UCSD-AML1 (cell line): Measurements from ENCODE around the gene CDCA3.
"Not testable (repeated sequence)": the region's sequence is repeated elsewhere in the genome, so short reads cannot be mapped to it uniquely, and the experiment has no call there.

Source experiments
- DNase-seq: peaks from one replicate; lab custom pipeline; 2025; ENCODE audit not compliant: unreplicated experiment; lab: John Stamatoyannopoulos, UW

The CDCA3 gene

DNA sequence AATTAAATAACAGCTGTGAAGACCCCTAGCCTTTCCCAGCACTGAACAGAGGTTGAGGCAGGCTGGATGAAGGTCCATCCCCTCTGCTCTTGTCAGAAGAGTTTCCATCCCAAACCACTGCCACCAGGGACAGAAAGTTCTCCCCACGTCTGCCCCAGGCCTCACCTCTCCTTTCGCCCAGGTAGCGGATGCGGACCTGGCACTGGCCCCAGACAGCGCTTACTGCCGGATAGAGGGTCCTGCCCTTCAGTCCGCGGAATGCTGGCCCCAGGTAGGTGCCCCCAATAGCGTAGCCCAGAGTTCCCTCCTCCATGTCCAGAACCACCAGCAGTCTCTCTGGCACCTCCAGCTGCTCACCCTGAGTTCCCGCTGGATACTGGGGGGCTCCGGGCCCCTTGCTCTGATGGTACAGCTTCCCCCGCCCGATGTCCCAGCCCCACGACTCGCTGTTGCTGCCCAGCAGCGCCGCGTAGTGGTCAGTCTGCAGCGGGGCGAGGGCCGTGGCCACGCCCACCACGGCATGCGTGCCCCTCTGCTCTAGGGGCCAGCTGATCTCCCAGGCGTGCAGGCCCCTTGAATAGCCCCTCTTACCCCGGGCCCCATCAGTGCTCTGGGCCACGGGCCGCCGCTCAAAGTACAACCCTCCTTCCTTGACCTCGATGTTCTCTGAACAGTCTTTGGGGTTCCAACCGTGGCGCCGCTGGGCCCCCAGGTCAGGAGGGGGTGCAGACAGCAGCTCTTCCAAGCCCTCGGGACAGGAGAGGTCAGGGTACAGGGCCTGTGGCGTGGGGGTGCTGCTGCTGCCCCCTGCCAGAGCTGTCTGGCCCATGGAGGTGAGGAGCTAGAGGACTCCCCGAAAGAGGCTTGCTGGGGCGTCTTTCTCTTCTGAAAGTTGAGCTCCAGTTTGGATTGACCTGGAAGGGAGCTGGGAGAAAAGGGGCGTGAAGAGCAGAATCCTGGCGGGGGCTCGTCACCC is 21.3 kb upstream of the CDCA3 start:
- DNase-seq: peak; percentile 84

DNA sequence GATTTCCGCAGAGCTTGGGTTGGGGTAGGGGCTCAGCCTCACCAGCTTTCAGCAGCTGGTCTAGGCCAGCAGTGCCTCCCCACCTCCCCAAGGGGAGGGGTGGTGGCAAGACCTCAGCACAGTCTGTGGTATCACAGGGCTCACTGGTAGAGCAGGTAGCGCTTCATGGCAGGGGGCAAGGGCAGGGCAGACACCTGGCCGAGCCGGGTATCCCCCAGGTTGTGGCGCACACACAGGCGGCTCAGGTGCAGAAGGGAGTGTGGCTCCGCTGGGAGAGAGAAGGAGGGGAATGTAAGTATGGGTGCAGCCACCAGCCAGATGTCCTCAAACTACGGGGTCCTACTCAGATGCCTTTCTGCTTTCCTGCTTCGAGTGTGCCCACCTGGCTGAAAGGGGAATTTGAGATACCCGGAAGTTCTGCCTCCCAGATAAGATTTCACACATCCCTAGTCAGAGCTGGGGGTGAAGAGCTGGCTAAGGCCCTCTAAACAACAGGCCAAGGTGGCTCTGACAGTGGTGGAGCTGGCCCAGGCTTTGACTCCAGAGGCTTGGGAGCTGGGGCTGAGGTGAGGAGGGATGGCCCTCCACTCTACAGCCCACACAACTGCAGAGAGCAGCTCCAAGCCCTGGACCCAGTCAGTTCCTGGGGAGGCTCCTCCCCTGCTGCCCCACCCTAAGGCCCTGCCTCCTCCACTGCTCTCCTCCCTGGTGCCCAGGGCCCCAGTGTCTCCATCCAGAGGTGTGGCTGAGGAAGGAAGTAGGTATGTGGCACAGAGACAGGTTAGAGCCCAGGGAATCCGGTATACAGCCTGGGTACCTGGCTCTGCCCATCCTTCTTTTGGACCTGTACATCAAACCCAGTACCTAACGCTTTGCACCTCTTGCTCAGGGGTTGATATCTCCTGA is 20.2 kb upstream of the CDCA3 start:
- DNase-seq: peak; percentile 36

DNA sequence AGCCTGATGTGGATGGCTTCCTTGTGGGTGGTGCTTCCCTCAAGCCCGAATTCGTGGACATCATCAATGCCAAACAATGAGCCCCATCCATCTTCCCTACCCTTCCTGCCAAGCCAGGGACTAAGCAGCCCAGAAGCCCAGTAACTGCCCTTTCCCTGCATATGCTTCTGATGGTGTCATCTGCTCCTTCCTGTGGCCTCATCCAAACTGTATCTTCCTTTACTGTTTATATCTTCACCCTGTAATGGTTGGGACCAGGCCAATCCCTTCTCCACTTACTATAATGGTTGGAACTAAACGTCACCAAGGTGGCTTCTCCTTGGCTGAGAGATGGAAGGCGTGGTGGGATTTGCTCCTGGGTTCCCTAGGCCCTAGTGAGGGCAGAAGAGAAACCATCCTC is 19.2 kb upstream of the CDCA3 start:
- DNase-seq: not testable (repeated sequence)

DNA sequence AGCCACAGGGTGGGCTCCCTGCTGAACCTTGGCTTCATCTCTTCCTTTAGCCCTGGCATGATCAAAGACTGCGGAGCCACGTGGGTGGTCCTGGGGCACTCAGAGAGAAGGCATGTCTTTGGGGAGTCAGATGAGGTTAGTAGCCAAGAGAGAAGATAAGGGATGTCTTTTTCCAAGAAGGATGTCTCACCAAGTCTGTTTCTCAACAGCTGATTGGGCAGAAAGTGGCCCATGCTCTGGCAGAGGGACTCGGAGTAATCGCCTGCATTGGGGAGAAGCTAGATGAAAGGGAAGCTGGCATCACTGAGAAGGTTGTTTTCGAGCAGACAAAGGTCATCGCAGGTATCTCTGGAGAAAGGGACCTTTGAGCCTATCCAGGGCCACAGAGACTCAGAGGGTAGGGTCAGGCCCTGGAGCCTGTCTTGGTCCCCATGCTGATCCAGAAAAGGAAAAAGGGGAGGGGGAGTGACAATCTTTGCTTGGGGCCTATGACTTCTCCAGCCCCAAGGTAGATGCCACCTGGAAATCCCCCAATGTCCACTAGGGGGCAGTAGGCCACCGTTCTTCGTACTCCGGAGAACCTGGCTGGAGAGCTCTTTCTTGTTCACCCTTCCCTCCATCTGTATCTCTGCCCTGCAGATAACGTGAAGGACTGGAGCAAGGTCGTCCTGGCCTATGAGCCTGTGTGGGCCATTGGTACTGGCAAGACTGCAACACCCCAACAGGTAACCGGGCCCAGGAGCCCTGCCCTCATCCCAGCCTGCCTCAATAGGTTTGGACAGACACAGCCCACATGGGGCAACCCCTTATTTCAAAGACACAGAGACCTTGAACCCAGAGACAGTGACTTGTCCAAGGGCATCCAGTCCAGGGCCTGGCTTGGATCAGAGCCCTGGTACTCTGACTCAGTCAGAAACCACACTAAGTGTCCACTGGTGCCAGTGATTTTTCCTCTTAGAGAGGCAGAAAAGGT is 18.2 kb upstream of the CDCA3 start:
- peak; percentile 75 for DNase-seq

DNA sequence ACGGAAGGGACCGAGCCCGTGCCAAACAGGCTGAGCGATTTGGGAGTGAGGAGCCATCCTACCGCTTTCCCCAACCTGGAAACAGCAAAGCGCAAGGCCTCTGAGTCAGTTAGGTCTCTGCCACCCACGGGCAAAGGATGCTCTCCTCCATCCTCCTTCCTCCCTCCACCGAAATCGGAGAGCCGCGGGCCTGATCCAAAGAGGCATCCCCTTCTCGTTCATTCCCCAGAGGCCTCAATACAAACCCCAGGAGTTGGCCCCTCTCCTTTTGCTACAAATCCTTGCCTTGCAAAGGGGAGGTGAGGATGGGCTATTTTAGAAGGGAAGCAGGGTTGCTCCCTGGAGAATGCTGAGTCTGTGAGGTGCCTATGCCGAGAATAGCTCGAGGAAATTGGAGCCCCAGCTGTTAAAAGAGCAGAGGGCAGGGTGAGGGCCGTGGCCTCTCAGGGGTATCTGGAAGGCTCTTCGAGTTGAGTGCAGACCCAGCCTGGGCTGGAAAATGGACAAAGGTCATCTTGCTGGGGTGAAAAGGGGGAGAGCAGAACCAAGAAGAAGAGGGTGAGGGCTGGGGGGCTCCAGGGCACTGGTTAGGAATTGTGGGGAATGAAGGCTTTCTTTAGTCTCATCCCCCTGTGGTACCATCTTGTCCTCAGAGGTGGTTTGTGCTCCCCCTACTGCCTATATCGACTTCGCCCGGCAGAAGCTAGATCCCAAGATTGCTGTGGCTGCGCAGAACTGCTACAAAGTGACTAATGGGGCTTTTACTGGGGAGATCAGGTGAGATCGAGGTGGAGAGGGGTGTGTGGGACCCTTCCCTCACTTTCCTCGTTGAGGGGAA is 17.3 kb upstream of the CDCA3 start:
- peak; percentile 35 for DNase-seq

DNA sequence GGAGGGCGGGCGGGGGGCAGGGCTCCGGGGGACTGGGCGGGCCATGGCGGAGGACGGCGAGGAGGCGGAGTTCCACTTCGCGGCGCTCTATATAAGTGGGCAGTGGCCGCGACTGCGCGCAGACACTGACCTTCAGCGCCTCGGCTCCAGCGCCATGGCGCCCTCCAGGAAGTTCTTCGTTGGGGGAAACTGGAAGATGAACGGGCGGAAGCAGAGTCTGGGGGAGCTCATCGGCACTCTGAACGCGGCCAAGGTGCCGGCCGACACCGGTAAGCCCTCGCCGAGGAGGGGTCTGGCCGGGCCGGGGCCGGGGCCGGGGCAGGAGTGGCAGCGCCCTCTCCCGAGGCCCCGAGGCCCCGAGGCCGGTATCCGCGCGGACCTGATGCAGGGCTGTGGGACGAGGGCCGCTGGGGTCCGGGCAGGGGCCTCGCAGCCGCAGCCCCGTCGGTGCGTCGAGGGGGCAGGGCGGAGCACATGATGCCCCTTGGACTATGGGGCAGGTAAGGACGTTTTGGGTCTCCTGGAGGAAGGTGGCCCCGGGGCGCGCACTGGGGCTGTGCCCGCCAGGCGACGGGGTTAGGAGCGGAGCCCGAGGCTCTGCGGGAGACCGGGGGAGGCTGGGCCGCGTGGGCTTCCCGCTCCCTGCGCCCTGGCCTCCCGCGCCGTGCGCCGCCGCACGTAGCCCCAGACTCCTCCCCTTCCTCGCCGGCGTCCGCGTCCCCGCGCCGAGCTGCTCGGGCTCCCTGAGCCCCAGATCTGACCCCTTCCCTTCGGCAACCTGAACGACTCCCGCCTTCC is 16.5 kb upstream of the CDCA3 start, which contains the start of gene TPI1:
Gene TPI1 (plus strand): TSS at position 119 of the 798 bp plus-strand sequence. CDS start 36 bp downstream, at position 155.
- DNase-seq: peak; percentile 85

DNA sequence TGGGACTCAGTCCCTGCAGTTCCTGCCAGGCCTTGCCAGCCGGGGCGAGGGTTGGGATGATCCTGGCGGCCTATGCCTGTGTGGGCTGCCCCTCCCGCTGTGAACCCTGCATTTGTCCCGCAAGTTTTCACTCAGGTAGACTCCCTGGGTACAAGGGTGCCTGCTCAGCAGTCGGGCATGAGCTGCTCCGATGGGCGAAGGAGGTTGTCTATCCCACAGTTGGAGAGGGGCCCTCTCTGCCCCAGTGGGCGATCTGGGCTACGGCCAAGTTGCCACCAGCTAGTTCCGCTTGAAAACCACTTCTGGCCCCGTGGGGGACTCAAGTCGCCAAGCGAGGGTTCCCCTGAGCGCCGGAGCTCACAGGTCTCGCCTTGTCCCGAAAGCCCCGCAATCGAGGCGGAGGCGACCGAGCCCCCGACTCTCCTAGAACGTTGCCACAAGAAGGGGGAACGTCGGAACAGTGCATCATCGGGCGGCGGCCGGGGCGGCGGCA is 15.9 kb upstream of the CDCA3 start:
- no peak for DNase-seq

DNA sequence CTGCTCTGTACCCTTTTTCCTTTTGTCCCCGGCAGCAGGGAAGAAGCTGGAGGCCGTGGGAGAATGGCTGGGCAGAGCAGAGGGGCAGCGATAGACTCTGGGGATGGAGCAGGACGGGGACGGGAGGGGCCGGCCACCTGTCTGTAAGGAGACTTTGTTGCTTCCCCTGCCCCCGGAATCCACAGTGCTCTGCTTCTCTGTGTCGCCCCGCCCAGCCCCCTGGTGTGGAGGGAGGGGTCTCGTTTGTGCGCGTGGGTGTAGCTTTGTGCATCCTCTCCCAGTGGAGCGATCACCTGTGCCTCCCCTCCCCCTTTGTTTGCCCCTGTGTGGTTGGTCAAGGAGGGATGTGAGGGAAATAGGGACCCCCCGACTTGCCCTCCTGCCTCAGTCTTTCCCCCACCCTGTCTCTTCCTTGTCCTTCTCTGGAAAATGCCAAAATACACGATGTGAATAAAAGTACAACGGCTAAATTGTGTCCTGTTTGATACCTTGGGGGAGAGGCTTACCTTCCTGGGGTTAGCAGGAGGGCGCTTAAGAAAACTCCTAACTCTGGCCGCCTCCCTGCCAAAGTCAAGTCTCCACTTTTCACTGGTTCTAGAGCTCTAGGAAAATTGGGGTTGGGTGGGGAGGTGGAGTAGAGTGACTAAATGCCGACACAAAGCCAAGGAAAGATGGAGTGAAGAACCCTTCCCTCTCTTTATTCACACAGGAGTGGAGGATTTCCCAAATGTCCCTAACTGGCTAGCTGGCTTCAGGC is 15.3 kb upstream of the CDCA3 start:
- DNase-seq: no peak

DNA sequence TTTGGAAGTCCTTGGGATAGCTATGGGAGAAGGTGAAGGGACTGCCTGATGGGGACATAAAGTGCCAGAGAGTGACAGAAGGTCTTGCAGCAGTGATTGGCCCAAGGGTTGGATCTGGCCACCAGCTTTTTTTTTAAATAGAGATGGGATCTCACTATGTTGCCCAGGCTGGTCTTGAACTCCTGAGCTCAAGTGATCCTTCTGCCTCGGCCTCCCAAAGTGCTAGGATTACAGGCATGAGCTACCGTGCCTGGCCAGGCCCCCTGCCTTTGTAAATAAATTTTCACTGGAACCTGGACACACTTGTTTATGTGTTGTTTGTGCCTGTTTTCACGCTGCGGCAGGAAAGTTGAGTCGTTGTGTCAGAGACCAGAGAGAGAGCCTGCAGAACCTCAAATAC is 14.2 kb upstream of the CDCA3 start:
- DNase-seq: not testable (repeated sequence)

DNA sequence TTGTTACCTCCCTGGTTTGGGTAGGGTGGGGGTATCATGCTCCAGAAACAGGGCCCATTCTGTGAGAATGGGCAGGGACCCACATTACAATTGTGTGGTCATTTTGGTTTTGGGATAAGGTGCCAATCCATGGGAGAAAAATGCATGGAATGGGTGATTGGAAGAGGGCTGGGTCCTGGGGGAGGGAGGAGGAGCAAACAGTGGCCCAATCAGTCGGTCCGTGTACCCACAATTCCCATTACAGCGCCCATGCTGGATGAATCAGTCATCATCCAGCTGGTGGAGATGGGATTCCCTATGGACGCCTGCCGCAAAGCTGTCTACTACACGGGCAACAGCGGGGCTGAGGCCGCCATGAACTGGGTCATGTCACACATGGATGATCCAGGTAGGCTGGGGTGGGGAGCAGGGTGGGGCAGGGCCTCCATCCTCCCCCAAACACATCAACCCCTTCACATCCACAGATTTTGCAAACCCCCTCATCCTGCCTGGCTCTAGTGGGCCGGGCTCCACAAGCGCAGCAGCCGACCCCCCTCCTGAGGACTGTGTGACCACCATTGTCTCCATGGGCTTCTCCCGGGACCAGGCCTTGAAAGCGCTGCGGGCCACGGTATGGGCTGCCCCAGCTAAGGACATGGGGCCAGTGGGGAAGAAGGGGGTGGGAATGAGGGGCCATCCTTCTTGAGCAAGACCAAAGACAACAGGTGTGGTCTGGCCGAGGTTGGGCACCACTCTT is 12.7 kb upstream of the CDCA3 start:
- no peak for DNase-seq

DNA sequence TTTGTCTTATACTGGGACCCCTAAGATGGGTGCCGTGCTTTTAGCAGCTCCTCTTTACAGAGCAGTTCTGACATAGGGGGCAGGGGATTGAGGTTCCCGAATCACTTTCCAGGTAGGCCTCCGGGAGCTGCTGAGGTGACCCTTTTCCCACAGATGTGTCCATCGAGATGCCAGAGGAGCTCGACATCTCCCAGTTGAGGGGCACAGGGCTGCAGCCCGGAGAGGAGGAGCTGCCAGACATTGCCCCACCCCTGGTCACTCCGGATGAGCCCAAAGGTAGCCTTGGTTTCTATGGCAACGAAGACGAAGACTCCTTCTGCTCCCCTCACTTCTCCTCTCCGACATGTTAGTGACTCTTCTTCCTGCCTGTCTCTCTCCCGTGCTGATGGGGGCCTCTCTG is 11.9 kb upstream of the CDCA3 start:
- no peak for DNase-seq

DNA sequence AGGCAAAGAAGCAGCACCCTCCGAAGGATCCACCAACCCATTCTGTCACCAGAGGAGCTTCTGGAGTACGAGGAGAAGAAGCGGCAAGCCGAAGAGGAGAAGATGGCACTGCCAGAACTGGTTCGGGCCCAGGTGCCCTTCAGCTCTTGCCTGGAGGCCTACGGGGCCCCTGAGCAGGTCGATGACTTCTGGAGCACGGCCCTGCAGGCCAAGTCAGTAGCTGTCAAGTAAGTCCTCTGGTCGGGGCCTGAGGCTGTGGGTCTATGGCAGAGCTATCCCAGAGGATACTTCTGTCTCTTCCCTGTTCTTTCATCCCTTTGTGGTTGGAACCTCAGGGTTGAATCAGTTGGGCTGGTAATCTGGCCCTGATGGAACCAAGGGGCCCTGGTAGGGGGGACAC is 10.3 kb upstream of the CDCA3 start:
- DNase-seq: no peak

DNA sequence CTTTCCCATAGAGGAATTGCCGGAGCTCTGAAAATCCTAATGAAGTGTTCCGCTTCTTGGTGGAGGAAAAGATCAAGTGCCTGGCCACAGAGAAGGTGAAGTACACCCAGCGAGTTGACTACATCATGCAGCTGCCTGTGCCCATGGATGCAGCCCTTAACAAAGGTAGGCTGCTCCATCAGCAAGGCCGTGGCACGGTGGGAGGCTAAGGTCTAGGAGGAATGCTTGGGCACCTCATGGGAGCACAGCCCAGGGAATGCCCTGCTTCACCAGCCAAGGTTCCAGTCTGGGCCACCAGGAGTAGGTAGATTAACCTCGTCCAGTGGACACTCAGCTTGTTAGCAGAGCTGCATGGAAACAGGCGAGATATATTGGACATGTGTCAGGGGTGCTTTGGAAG is 9.9 kb upstream of the CDCA3 start:
- no peak for DNase-seq

DNA sequence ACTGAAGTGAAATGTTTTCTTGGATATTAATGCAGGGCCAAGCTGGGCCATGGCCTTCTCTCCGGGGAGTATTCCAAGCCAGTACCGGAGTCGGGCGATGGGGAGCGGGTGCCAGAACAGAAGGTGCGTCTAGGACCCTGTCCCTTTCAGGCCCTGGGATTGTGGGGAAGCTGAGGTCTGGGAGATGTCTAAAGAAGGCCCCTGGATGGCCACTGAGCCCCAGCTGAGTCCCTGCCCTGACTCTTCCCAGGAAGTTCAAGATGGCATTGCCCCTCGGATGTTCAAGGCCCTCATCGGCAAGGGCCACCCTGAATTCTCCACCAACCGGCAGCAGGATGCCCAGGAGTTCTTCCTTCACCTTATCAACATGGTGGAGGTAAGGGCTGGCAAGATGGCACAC is 9.0 kb upstream of the CDCA3 start:
- DNase-seq: no peak

DNA sequence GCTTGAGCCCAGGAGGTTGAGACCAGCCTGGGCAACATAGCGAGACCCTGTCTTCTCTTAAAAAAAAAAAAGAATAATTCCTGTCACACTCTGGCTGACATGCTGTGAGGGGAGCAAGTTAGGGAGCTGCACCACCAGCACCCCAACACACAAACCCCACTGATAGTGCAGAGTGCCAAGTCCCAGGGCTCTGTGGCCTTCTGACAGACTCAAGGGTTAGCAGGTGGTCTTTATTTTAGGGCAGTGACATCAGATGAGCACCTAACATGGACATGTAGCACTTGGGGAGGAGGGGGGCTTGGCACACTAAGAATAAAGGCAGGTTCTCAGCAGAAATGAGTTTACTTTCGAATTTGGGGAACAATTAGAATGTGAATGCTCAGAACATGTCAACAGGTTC is 7.7 kb upstream of the CDCA3 start:
- DNase-seq: no peak

DNA sequence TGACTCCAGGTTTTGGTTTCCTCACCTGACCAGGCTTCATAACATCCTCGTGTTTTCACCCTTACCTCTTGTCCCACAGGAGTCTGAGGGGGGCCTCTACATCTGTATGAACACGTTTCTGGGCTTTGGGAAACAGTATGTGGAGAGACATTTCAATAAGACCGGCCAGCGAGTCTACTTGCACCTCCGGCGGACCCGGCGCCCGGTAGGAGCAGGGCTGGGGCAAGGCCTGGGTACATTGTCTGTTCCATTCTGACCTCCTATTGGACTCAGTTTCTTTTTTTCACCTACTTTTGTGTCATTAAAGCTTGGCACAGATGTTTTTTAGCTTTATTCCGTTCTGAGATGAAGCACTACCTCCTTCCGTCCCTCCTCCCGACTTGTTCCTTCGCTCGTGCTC is 4.2 kb upstream of the CDCA3 start:
- DNase-seq: no peak

DNA sequence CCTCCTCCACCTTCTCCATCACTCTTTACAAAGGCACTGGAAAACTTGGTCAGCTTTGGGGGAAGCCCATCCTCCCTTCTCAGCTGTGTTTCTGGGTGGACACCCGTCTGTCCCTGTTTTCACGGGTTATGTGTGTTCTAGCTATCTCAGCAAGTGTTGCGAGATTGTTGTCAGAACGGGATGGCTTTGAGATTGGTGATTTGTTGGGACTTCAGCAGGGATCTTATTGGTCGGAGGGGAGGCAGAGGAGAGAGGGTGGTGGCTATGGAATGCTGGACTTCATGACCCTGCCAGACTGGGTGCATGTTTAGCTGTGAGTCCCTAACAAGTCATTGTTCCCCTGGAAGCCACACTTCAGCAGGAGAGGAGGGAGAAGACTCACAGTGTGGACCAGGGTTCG is 3.0 kb upstream of the CDCA3 start:
- DNase-seq: no peak
